GM21367 (cell line): Measurements from ENCODE around the gene SLC9A9.
"Not testable (repeated sequence)": the region's sequence is repeated elsewhere in the genome, so short reads cannot be mapped to it uniquely, and the experiment has no call there.

ENCODE experiments used
- ATAC-seq: cut with Tn5 transposase; IDR thresholded peaks from one replicate; pipeline ENCODE4 v1.9.1; 2021; ENCODE audit not compliant: unreplicated experiment

Gene SLC9A9

GRCh38 chr3:143525408-143525807 is 322.9 kb downstream of the SLC9A9 start:
- ATAC-seq, result no peak

GRCh38 chr3:143521803-143522202 is 326.5 kb downstream of the SLC9A9 start:
- ATAC-seq, result no peak

- ATAC-seq, result not testable (repeated sequence)
Observed at GRCh38 chr3:143517131-143517530, 331.1 kb downstream of the SLC9A9 start.

- no peak for ATAC-seq
Observed at GRCh38 chr3:143514874-143515273, 333.4 kb downstream of the SLC9A9 start.

GRCh38 chr3:143514109-143514508 is 334.2 kb downstream of the SLC9A9 start:
- no peak for ATAC-seq

GRCh38 chr3:143511174-143511879 is 336.9 kb downstream of the SLC9A9 start:
- ATAC-seq, result no peak

GRCh38 chr3:143510601-143511000 is 337.7 kb downstream of the SLC9A9 start:
- no peak for ATAC-seq

GRCh38 chr3:143507735-143508580 is 340.3 kb downstream of the SLC9A9 start:
- ATAC-seq, result no peak

GRCh38 chr3:143506190-143506589 is 342.1 kb downstream of the SLC9A9 start:
- no peak for ATAC-seq

GRCh38 chr3:143503325-143503885 is 344.9 kb downstream of the SLC9A9 start:
- ATAC-seq, result no peak

- ATAC-seq, result no peak
Observed at GRCh38 chr3:143502081-143502480, 346.2 kb downstream of the SLC9A9 start.

- no peak for ATAC-seq
Observed at GRCh38 chr3:143497382-143497781, 350.9 kb downstream of the SLC9A9 start.

- ATAC-seq, result no peak
Observed at GRCh38 chr3:143496191-143496590, 352.1 kb downstream of the SLC9A9 start.

- ATAC-seq, result no peak
Observed at GRCh38 chr3:143495527-143495926, 352.7 kb downstream of the SLC9A9 start.

- ATAC-seq, result no peak
Observed at GRCh38 chr3:143486611-143487010, 361.7 kb downstream of the SLC9A9 start.

GRCh38 chr3:143484846-143485512 is 363.3 kb downstream of the SLC9A9 start:
- ATAC-seq, result no peak

- no peak for ATAC-seq
Observed at GRCh38 chr3:143483214-143483613, 365.1 kb downstream of the SLC9A9 start.

GRCh38 chr3:143482106-143483088 is 365.9 kb downstream of the SLC9A9 start:
- peak; percentile 30 for ATAC-seq

- ATAC-seq, result no peak
Observed at GRCh38 chr3:143480344-143480743, 367.9 kb downstream of the SLC9A9 start.

GRCh38 chr3:143479727-143480126 is 368.5 kb downstream of the SLC9A9 start:
- no peak for ATAC-seq
